ENCODE results near the gene UGT1A8.

Gene UGT1A8

GRCh38 chr2:233822101-233822771, 204.8 kb downstream of the UGT1A8 start:
- DNase-seq: no peak
